Measurements from ENCODE around the gene HNRNPUL1. TPM values are rescaled to one million over a fixed set of nuclear protein-coding genes. Genes with fewer than 3 reads are reported as not detected.
A peak's percentile ranks its signal among the peaks of the same experiment; 100 is the strongest.

HNRNPUL1 gene
- total and polyA plus RNA-seq, 10 of the 15 experiments (the other 5 are each of a cell fraction or from before 2014, with no cell fraction given) = 11.1 to 276 (median 117) TPM

GRCh38 chr19:41263850-41264580, at the start of gene HNRNPUL1 (continued):
- TF ChIP-seq BRCA1 (IDR thresholded peaks at IDR 0.05; ENCODE audit: low read depth, low read length) (no peak), FOS (IDR thresholded peaks at IDR 0.05; ENCODE audit: borderline replicate concordance, extremely low read depth, insufficient read length) (peak; percentile 92), SUZ12 (IDR thresholded peaks at IDR 0.05; ENCODE audit: unreplicated experiment) (no peak), NFYB (IDR thresholded peaks at IDR 0.05; ENCODE audit: insufficient read depth, low read depth, low read length) (peak; percentile 97), YY1 (IDR thresholded peaks at IDR 0.05; ENCODE audit: low read depth, low read length) (peak; percentile 99), EP300 (IDR thresholded peaks at IDR 0.05; ENCODE audit: borderline replicate concordance in 1 of 2, control insufficient read depth in 1 of 2, low read depth in 2 of 2, low read length in 2 of 2) (peak in 1 of 2 experiments; percentile 47; a peak in 1 of 4 replicates), SMAD1 (IDR thresholded peaks at IDR 0.05; ENCODE audit: low read depth, partially characterized antibody) (no peak), ATF3 (IDR thresholded peaks at IDR 0.05; ENCODE audit: borderline replicate concordance, extremely low read depth, low read depth, low read length) (no peak), MYB (IDR thresholded peaks at IDR 0.05; ENCODE audit: borderline replicate concordance, low read depth, low read length) (0 out of 2 replicates have a peak, but pooled peaks have one; percentile 13), ZNF384 (IDR thresholded peaks at IDR 0.05; ENCODE audit: borderline replicate concordance, low read depth, low read length) (no peak), LARP7 (IDR thresholded peaks at IDR 0.05) (no peak; the same call in 1 of the 2 replicates), ZNF622 (IDR thresholded peaks at IDR 0.05) (no peak), ETV6 (conservative IDR thresholded peaks at IDR 0.05 in 1 of 2, IDR thresholded peaks at IDR 0.05 in 1 of 2; ENCODE audit: borderline replicate concordance in 1 of 2, low read depth in 1 of 2) (no peak), STAT1 (conservative IDR thresholded peaks at IDR 0.05) (0 out of 2 replicates have a peak, but pooled peaks have one; percentile 36), RELA (IDR thresholded peaks at IDR 0.05; ENCODE audit: borderline replicate concordance, partially characterized antibody) (no peak), RFX5 (IDR thresholded peaks at IDR 0.05; ENCODE audit: low read depth, low read length) (peak; percentile 86), FOXK2 (IDR thresholded peaks at IDR 0.05) (no peak; the same call in 1 of the 2 replicates), TAF1 (IDR thresholded peaks at IDR 0.05; ENCODE audit: borderline replicate concordance, low read depth, low read length) (peak; percentile 77; the same call in 1 of the 2 replicates), KDM1A (IDR thresholded peaks at IDR 0.05; ENCODE audit: borderline replicate concordance) (no peak), CREM (IDR thresholded peaks at IDR 0.05; ENCODE audit: low read depth) (peak; percentile 93)
- TF ChIP-seq, protein P1, sequence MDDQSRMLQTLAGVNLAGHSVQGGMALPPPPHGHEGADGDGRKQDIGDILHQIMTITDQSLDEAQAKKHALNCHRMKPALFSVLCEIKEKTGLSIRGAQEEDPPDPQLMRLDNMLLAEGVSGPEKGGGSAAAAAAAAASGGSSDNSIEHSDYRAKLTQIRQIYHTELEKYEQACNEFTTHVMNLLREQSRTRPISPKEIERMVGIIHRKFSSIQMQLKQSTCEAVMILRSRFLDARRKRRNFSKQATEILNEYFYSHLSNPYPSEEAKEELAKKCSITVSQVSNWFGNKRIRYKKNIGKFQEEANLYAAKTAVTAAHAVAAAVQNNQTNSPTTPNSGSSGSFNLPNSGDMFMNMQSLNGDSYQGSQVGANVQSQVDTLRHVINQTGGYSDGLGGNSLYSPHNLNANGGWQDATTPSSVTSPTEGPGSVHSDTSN (IDR thresholded peaks at IDR 0.05; ENCODE audit: insufficient replicate concordance, low read depth, low read length) = peak; percentile 18
- TF ChIP-seq, protein P2, sequence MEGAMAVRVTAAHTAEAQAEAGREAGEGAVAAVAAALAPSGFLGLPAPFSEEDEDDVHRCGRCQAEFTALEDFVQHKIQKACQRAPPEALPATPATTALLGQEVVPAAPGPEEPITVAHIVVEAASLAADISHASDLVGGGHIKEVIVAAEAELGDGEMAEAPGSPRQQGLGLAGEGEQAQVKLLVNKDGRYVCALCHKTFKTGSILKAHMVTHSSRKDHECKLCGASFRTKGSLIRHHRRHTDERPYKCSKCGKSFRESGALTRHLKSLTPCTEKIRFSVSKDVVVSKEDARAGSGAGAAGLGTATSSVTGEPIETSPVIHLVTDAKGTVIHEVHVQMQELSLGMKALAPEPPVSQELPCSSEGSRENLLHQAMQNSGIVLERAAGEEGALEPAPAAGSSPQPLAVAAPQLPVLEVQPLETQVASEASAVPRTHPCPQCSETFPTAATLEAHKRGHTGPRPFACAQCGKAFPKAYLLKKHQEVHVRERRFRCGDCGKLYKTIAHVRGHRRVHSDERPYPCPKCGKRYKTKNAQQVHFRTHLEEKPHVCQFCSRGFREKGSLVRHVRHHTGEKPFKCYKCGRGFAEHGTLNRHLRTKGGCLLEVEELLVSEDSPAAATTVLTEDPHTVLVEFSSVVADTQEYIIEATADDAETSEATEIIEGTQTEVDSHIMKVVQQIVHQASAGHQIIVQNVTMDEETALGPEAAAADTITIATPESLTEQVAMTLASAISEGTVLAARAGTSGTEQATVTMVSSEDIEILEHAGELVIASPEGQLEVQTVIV (IDR thresholded peaks at IDR 0.05; ENCODE audit: borderline replicate concordance, partially characterized antibody) = no peak
- TF ChIP-seq, protein P3, sequence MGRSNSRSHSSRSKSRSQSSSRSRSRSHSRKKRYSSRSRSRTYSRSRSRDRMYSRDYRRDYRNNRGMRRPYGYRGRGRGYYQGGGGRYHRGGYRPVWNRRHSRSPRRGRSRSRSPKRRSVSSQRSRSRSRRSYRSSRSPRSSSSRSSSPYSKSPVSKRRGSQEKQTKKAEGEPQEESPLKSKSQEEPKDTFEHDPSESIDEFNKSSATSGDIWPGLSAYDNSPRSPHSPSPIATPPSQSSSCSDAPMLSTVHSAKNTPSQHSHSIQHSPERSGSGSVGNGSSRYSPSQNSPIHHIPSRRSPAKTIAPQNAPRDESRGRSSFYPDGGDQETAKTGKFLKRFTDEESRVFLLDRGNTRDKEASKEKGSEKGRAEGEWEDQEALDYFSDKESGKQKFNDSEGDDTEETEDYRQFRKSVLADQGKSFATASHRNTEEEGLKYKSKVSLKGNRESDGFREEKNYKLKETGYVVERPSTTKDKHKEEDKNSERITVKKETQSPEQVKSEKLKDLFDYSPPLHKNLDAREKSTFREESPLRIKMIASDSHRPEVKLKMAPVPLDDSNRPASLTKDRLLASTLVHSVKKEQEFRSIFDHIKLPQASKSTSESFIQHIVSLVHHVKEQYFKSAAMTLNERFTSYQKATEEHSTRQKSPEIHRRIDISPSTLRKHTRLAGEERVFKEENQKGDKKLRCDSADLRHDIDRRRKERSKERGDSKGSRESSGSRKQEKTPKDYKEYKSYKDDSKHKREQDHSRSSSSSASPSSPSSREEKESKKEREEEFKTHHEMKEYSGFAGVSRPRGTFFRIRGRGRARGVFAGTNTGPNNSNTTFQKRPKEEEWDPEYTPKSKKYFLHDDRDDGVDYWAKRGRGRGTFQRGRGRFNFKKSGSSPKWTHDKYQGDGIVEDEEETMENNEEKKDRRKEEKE (IDR thresholded peaks at IDR 0.05) = no peak
